ENCODE data around the gene LMCD1. TPM values are rescaled to one million over a fixed set of nuclear protein-coding genes. Genes with fewer than 3 reads are reported as not detected.

The LMCD1 gene
- total and polyA plus RNA-seq, 2 donors (not counting 1 experiment from before 2014, with no cell fraction given): 1.4 to 4.9 TPM

DNA sequence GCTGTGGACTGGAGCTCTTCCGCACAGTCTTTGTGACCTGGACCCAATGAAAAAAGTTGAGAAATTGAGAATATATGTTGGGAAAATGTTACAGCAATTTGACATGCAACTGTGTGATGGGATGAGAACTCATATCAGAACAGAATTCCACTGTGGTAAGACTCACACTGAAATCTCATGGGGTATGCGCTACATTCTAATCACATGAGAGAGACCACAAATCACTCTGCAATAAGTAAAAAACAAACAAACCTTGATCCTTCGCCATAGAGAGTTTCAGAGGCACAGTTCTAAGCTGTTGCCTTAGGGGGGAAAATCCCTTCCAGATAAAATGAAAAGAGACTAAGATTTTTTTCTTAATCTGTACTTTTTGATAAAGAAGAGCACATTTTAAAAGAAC is 37.3 kb downstream of the LMCD1 start:
- H4K20me1 ChIP-seq (ENCODE audit: control insufficient read depth, insufficient read depth, low read length, poor library complexity, severe bottlenecking): no peaks in the 10 kb centered on the region
- H3K4me1 ChIP-seq (ENCODE audit: control insufficient read depth in 2 of 2, insufficient read depth in 2 of 2, low read length in 2 of 2): no peaks in the 10 kb centered on the region
- H3K36me3 ChIP-seq (replicated peaks in 1 of 2; ENCODE audit: control extremely low read depth in 1 of 2, control insufficient read depth in 1 of 2, extremely low read depth in 1 of 2, insufficient read depth in 2 of 2, low read length in 1 of 2): no peaks in the 10 kb centered on the region
- 100% methylated on average over 1 of the region's 3 CpGs for WGBS (ENCODE audit: insufficient coverage)
- H3K27ac Mint-ChIP-seq: no peak overlapping the region
- H3K4me3 Mint-ChIP-seq: no peak overlapping the region
- H3K9me3 ChIP-seq (ENCODE audit: control extremely low read depth in 1 of 3, control insufficient read depth in 2 of 3, insufficient read depth in 1 of 3, low read length in 2 of 3): peaks cover 0 to 2% (median 0%) of the 10 kb centered on the region in 3 donors
- ATAC-seq (ENCODE audit: low read depth) (no peak), DNase-seq (no peak)
- H3K27me3 Mint-ChIP-seq: no peaks in the 10 kb centered on the region
- no peak overlapping the region for H3K9ac ChIP-seq (ENCODE audit: low read length)
- no peak overlapping the region for H3K4me3 ChIP-seq (ENCODE audit: control extremely low read depth in 1 of 5, extremely low read depth in 1 of 5, insufficient read depth in 1 of 5, low read depth in 2 of 5, low read length in 4 of 5)
- TF ChIP-seq, protein P1, sequence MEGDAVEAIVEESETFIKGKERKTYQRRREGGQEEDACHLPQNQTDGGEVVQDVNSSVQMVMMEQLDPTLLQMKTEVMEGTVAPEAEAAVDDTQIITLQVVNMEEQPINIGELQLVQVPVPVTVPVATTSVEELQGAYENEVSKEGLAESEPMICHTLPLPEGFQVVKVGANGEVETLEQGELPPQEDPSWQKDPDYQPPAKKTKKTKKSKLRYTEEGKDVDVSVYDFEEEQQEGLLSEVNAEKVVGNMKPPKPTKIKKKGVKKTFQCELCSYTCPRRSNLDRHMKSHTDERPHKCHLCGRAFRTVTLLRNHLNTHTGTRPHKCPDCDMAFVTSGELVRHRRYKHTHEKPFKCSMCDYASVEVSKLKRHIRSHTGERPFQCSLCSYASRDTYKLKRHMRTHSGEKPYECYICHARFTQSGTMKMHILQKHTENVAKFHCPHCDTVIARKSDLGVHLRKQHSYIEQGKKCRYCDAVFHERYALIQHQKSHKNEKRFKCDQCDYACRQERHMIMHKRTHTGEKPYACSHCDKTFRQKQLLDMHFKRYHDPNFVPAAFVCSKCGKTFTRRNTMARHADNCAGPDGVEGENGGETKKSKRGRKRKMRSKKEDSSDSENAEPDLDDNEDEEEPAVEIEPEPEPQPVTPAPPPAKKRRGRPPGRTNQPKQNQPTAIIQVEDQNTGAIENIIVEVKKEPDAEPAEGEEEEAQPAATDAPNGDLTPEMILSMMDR (IDR thresholded peaks at IDR 0.05): no peak
- no peak for TF ChIP-seq EZH2 (IDR thresholded peaks at IDR 0.05; ENCODE audit: borderline replicate concordance, insufficient read depth, low read depth, low read length, poor library complexity, severe bottlenecking)
- no peaks in the 10 kb centered on the region for H3K4me1 Mint-ChIP-seq
- CTCF ChIA-PET: no interaction called here
- H3K79me2 ChIP-seq (ENCODE audit: control insufficient read depth, insufficient read depth, low read length): no peaks in the 10 kb centered on the region
- POLR2A ChIA-PET: no interaction called here
- no peak overlapping the region for H2AFZ ChIP-seq (ENCODE audit: insufficient read depth, low read depth, low read length, poor library complexity, severe bottlenecking)
- intact Hi-C loops (cut with micrococcal nuclease): no loop called here
- no peak overlapping the region for H3K27ac ChIP-seq (ENCODE audit: low read length in 2 of 2)
- no peaks in the 10 kb centered on the region for H3K27me3 ChIP-seq (replicated peaks in 1 of 4; ENCODE audit: control extremely low read depth in 1 of 4, control insufficient read depth in 3 of 4, insufficient read depth in 4 of 4, low read length in 3 of 4)
- no peaks in the 10 kb centered on the region for H3K9me3 Mint-ChIP-seq (ENCODE audit: insufficient read depth)
- H3K4me2 ChIP-seq (replicated peaks; ENCODE audit: low read depth, low read length, poor library complexity, severe bottlenecking): no peak overlapping the region

DNA sequence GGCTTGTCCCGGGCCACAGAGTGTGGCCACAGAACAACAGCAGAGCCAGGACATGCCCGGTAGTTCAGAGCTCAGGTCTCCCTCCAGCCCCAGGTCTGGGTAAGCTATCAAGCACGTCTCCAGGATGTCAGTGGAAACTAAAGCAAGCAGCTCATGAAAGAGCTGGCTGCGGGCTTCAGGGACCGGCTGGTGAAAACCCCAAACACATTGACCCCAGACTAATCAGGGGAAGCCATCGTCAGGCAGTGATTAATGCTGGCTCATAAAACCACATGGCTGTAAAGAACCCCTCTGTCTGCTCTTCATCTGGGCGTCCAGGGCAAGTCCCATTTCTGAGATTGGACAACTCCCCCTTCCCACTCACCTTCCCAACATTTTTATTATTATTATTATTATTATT is 37.8 kb downstream of the LMCD1 start:
- DNase-seq (no peak), ATAC-seq (ENCODE audit: low read depth) (no peak)
- Histone ChIP-seq H3K79me2 (ENCODE audit: control insufficient read depth, insufficient read depth, low read length) (no peaks in the 10 kb centered on the region), H4K20me1 (ENCODE audit: control insufficient read depth, insufficient read depth, low read length, poor library complexity, severe bottlenecking) (no peaks in the 10 kb centered on the region), H3K9ac (ENCODE audit: low read length) (no peak overlapping the region), H2AFZ (ENCODE audit: insufficient read depth, low read depth, low read length, poor library complexity, severe bottlenecking) (no peak overlapping the region), H3K4me3 (ENCODE audit: control extremely low read depth in 1 of 5, extremely low read depth in 1 of 5, insufficient read depth in 1 of 5, low read depth in 2 of 5, low read length in 4 of 5) (no peak overlapping the region), H3K9me3 (ENCODE audit: control extremely low read depth in 1 of 3, control insufficient read depth in 2 of 3, insufficient read depth in 1 of 3, low read length in 2 of 3) (peaks cover 0 to 2% (median 0%) of the 10 kb centered on the region in 3 donors), H3K27ac (ENCODE audit: low read length in 2 of 2) (no peak overlapping the region), H3K4me2 (replicated peaks; ENCODE audit: low read depth, low read length, poor library complexity, severe bottlenecking) (no peak overlapping the region), H3K27me3 (replicated peaks in 1 of 4; ENCODE audit: control extremely low read depth in 1 of 4, control insufficient read depth in 3 of 4, insufficient read depth in 4 of 4, low read length in 3 of 4) (no peaks in the 10 kb centered on the region), H3K4me1 (ENCODE audit: control insufficient read depth in 2 of 2, insufficient read depth in 2 of 2, low read length in 2 of 2) (no peaks in the 10 kb centered on the region), H3K36me3 (replicated peaks in 1 of 2; ENCODE audit: control extremely low read depth in 1 of 2, control insufficient read depth in 1 of 2, extremely low read depth in 1 of 2, insufficient read depth in 2 of 2, low read length in 1 of 2) (no peaks in the 10 kb centered on the region)
- Mint-ChIP-seq H3K27ac (no peak overlapping the region), H3K4me3 (no peak overlapping the region), H3K27me3 (no peaks in the 10 kb centered on the region), H3K9me3 (ENCODE audit: insufficient read depth) (no peaks in the 10 kb centered on the region), H3K4me1 (no peaks in the 10 kb centered on the region)
- ChIA-PET CTCF (no interaction called here), POLR2A (no interaction called here)
- intact Hi-C loops (cut with micrococcal nuclease): no loop called here
- 90% methylated on average over 5 of the region's 7 CpGs for WGBS (ENCODE audit: insufficient coverage)
- TF ChIP-seq, protein P1 (IDR thresholded peaks at IDR 0.05): no peak
- no peak for TF ChIP-seq EZH2 (IDR thresholded peaks at IDR 0.05; ENCODE audit: borderline replicate concordance, insufficient read depth, low read depth, low read length, poor library complexity, severe bottlenecking)
